ENCODE measurements around the gene COLEC12. TPM values are rescaled to one million over a fixed set of nuclear protein-coding genes. Genes with fewer than 3 reads are reported as not detected.

The COLEC12 gene
- polyA plus RNA-seq, 3 donors, result 0.21 to 0.47 (median 0.35) TPM

DNA sequence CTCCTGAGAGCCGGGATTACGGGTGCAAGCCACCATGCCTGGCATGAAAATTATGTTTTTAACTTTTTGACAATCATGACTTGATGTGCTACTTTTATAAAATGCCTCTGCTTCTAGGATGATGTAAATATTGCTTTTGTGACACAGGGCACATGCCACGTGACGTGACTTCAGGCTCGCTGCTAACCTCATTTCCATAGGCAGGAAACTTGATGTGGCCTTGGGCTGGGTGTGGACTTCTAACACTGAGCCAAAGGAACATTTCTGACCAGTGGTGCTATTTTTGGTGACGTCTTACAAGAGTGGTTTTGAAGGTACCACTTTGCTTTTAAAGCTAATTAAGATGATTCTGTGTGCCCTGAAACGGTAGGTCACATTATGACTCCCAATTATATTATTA, 198.4 kb downstream of the COLEC12 start:
- Mint-ChIP-seq H3K4me3 (no peak overlapping the region), H3K27me3 (ENCODE audit: low read depth in 3 of 3) (peaks cover 0 to 4% (median 2%) of the 10 kb centered on the region in 3 donors), H3K4me1 (peaks cover 5% of the 10 kb centered on the region), H3K36me3 (no peaks in the 10 kb centered on the region), H3K9me3 (no peaks in the 10 kb centered on the region), H3K27ac (no peak overlapping the region)
- Histone ChIP-seq H3K4me2 (replicated peaks; ENCODE audit: extremely low read depth, low read length, poor library complexity, severe bottlenecking) (no peak overlapping the region), H3K79me2 (ENCODE audit: insufficient read depth, low read length) (no peaks in the 10 kb centered on the region), H3K9me3 (replicated peaks in 1 of 2; ENCODE audit: control insufficient read depth in 1 of 2, insufficient read depth in 1 of 2, low read length in 2 of 2) (no peaks in the 10 kb centered on the region), H4K20me1 (ENCODE audit: insufficient read depth, low read length) (no peaks in the 10 kb centered on the region), H3K27me3 (ENCODE audit: control insufficient read depth in 2 of 2, insufficient read depth in 2 of 2, low read length in 2 of 2) (no peaks in the 10 kb centered on the region), H3K27ac (ENCODE audit: low read depth in 1 of 2, low read length in 2 of 2) (no peak overlapping the region), H3K9ac (ENCODE audit: insufficient read depth, low read length, poor library complexity, severe bottlenecking) (no peak overlapping the region), H3K4me3 (replicated peaks in 1 of 3; ENCODE audit: low read depth in 2 of 3, low read length in 3 of 3) (no peak overlapping the region), H3K4me1 (ENCODE audit: control insufficient read depth in 1 of 2, insufficient read depth in 2 of 2, low read length in 2 of 2) (no peaks in the 10 kb centered on the region), H2AFZ (ENCODE audit: insufficient read depth, low read depth, low read length, poor library complexity, severe bottlenecking) (no peak overlapping the region), H3K36me3 (replicated peaks in 1 of 2; ENCODE audit: control insufficient read depth in 1 of 2, insufficient read depth in 2 of 2, low read length in 2 of 2) (no peaks in the 10 kb centered on the region)
- no peak for TF ChIP-seq CTCF (IDR thresholded peaks at IDR 0.05)
- intact Hi-C loops (cut with micrococcal nuclease), result no loop called here
- 83% methylated on average over 5 of the region's 7 CpGs for WGBS (ENCODE audit: insufficient coverage)
- DNase-seq, result no peak

GRCh38 chr18:297936-298335, 202.6 kb downstream of the COLEC12 start:
- Histone ChIP-seq H3K9me3 (replicated peaks in 1 of 2; ENCODE audit: control insufficient read depth in 1 of 2, insufficient read depth in 1 of 2, low read length in 2 of 2) (no peaks in the 10 kb centered on the region), H3K4me1 (ENCODE audit: control insufficient read depth in 1 of 2, insufficient read depth in 2 of 2, low read length in 2 of 2) (no peaks in the 10 kb centered on the region), H3K79me2 (ENCODE audit: insufficient read depth, low read length) (no peaks in the 10 kb centered on the region), H3K27ac (ENCODE audit: low read depth in 1 of 2, low read length in 2 of 2) (no peak overlapping the region), H3K27me3 (ENCODE audit: control insufficient read depth in 2 of 2, insufficient read depth in 2 of 2, low read length in 2 of 2) (no peaks in the 10 kb centered on the region), H3K36me3 (replicated peaks in 1 of 2; ENCODE audit: control insufficient read depth in 1 of 2, insufficient read depth in 2 of 2, low read length in 2 of 2) (no peaks in the 10 kb centered on the region), H3K4me3 (replicated peaks in 1 of 3; ENCODE audit: low read depth in 2 of 3, low read length in 3 of 3) (no peak overlapping the region), H3K9ac (ENCODE audit: insufficient read depth, low read length, poor library complexity, severe bottlenecking) (no peak overlapping the region), H2AFZ (ENCODE audit: insufficient read depth, low read depth, low read length, poor library complexity, severe bottlenecking) (no peak overlapping the region), H4K20me1 (ENCODE audit: insufficient read depth, low read length) (no peaks in the 10 kb centered on the region), H3K4me2 (replicated peaks; ENCODE audit: extremely low read depth, low read length, poor library complexity, severe bottlenecking) (no peak overlapping the region)
- no peaks in the 10 kb centered on the region for H3K27me3 Mint-ChIP-seq (ENCODE audit: low read depth in 3 of 3)
- H3K36me3 Mint-ChIP-seq, result no peaks in the 10 kb centered on the region
- no peak for TF ChIP-seq CTCF (IDR thresholded peaks at IDR 0.05)
- peaks cover 5% of the 10 kb centered on the region for H3K4me1 Mint-ChIP-seq
- peaks cover 0 to 4% (median 0%) of the 10 kb centered on the region in 7 donors for H3K9me3 Mint-ChIP-seq
- no peak overlapping the region for H3K4me3 Mint-ChIP-seq
- no peak overlapping the region for H3K27ac Mint-ChIP-seq
- intact Hi-C loops (cut with micrococcal nuclease), result no loop called here
- 53% methylated on average over 2 of the region's 2 CpGs for WGBS (ENCODE audit: insufficient coverage)
- no peak for DNase-seq

Data from CD14-positive monocyte (primary cell).